NCI-H226 (cell line): ENCODE results near the gene CCDC68.

Experiments used
- DNase-seq: peaks from one replicate; pipeline ENCODE4 v3.0.0-alpha.2; 2015

Gene CCDC68

GRCh38 chr18:54960197-54960596, 936 bp upstream of the CCDC68 start:
- DNase-seq: no peak

GRCh38 chr18:54957996-54958395, 1.3 kb downstream of the CCDC68 start:
- DNase-seq: no peak

GRCh38 chr18:54957296-54957832, 1.9 kb downstream of the CCDC68 start:
- no peak for DNase-seq

GRCh38 chr18:54956506-54956905, 2.8 kb downstream of the CCDC68 start:
- no peak for DNase-seq

- DNase-seq: no peak
Measured at GRCh38 chr18:54952026-54952425, 7.2 kb downstream of the CCDC68 start.

- no peak for DNase-seq
Measured at GRCh38 chr18:54950221-54950620, 9.0 kb downstream of the CCDC68 start.

- no peak for DNase-seq
Measured at GRCh38 chr18:54949588-54949987, 9.7 kb downstream of the CCDC68 start.

GRCh38 chr18:54948350-54948837, 10.9 kb downstream of the CCDC68 start:
- DNase-seq: no peak

- no peak for DNase-seq
Measured at GRCh38 chr18:54947091-54947490, 12.2 kb downstream of the CCDC68 start.

- no peak for DNase-seq
Measured at GRCh38 chr18:54946149-54946581, 13.1 kb downstream of the CCDC68 start.

- no peak for DNase-seq
Measured at GRCh38 chr18:54945576-54946125, 13.6 kb downstream of the CCDC68 start.

GRCh38 chr18:54942569-54942968, 16.7 kb downstream of the CCDC68 start:
- no peak for DNase-seq

- no peak for DNase-seq
Measured at GRCh38 chr18:54942144-54942543, 17.1 kb downstream of the CCDC68 start.

GRCh38 chr18:54939361-54939917, 19.8 kb downstream of the CCDC68 start:
- DNase-seq: no peak

- no peak for DNase-seq
Measured at GRCh38 chr18:54938506-54938905, 20.8 kb downstream of the CCDC68 start.

- no peak for DNase-seq
Measured at GRCh38 chr18:54932472-54932871, 26.8 kb downstream of the CCDC68 start.

- DNase-seq: no peak
Measured at GRCh38 chr18:54931152-54931551, 28.1 kb downstream of the CCDC68 start.

GRCh38 chr18:54928236-54928635, 31.0 kb downstream of the CCDC68 start:
- DNase-seq: peak; percentile 40

GRCh38 chr18:54926593-54927325, 32.5 kb downstream of the CCDC68 start:
- DNase-seq: peak; percentile 57

- DNase-seq: no peak
Measured at GRCh38 chr18:54924948-54925347, 34.3 kb downstream of the CCDC68 start.

- DNase-seq: no peak
Measured at GRCh38 chr18:54923339-54923956, 35.8 kb downstream of the CCDC68 start.

GRCh38 chr18:54919412-54919811, 39.8 kb downstream of the CCDC68 start:
- no peak for DNase-seq

- DNase-seq: no peak
Measured at GRCh38 chr18:54918060-54918459, 41.2 kb downstream of the CCDC68 start.

- no peak for DNase-seq
Measured at GRCh38 chr18:54916507-54916906, 42.8 kb downstream of the CCDC68 start.
